Measurements from ENCODE around the gene PC. TPM values are rescaled to one million over a fixed set of nuclear protein-coding genes. Genes with fewer than 3 reads are reported as not detected.

Gene PC
- total and polyA plus RNA-seq, 9 of the 15 experiments (the other 6 are each of a cell fraction or from before 2014, with no cell fraction given) = 0.94 to 38.0 (median 8.7) TPM

GRCh38 chr11:66920978-66921784 lies 37.0 kb downstream of the PC start (continued):
- TF ChIP-seq ZNF644 (tag; IDR thresholded peaks at IDR 0.05; ENCODE audit: low read depth) = no peak

- no peak overlapping the region for H3K4me3 ChIP-seq
- in situ Hi-C loops (cut with MboI) = no loop called here
These were observed 38.3 kb downstream of the PC start for GRCh38 chr11:66919923-66920322.

More at GRCh38 chr11:66919923-66920322, 38.3 kb downstream of the PC start:
- 77% methylated on average over 4 of the region's 6 CpGs for WGBS (ENCODE audit: insufficient coverage, low coverage, missing lambda C conversion rate)
- Histone ChIP-seq H3K79me2 (ENCODE audit: control insufficient read depth, insufficient read depth, low read length) (peaks cover 11% of the 10 kb centered on the region; the same call in 1 of the 3 replicates), H3K9me3 (replicated peaks; ENCODE audit: control insufficient read depth, insufficient read depth, low read depth, low read length) (no peaks in the 10 kb centered on the region), H2AFZ (ENCODE audit: low read depth, low read length) (no peak overlapping the region), H3K4me1 (replicated peaks in 1 of 2; ENCODE audit: control insufficient read depth in 2 of 2, insufficient read depth in 2 of 2, low read length in 2 of 2) (peaks cover 14 to 34% of the 10 kb centered on the region in 2 experiments), H3K9me1 (ENCODE audit: control insufficient read depth, insufficient read depth, low read length) (no peaks in the 10 kb centered on the region), H3K27me3 (ENCODE audit: control insufficient read depth in 2 of 2, insufficient read depth in 2 of 2, low read length in 2 of 2) (no peaks in the 10 kb centered on the region), H3K4me2 (ENCODE audit: insufficient read depth, low read length) (no peak overlapping the region), H4K20me1 (replicated peaks; ENCODE audit: control insufficient read depth, insufficient read depth, low read length) (no peaks in the 10 kb centered on the region), H3K27ac (ENCODE audit: extremely low read depth, low read depth, low read length) (no peak overlapping the region), H3K36me3 (ENCODE audit: control insufficient read depth, insufficient read depth, low read length) (no peaks in the 10 kb centered on the region; the same call in 2 of the 3 replicates), H3K9ac (ENCODE audit: insufficient read depth in 1 of 2, low read depth in 2 of 2, low read length in 2 of 2) (no peak overlapping the region; a peak in 1 of 4 replicates)
- no peak for ATAC-seq
- ChIA-PET CTCF (ENCODE audit: low intra/inter-chr PET ratio) (no interaction called here), POLR2A (interaction anchor here (0.6 to 2.7 kb wide), 5 partner anchors 9 to 475 kb away, joined by 3 to 10 read pairs (median 4); no protein-coding TSS in a partner anchor)
- intact Hi-C loops (cut with micrococcal nuclease) = no loop called here
- no peak for DNase-seq (ENCODE audit: extremely low read depth in 1 of 4, low spot score in 3 of 4)
- no TSS peak for BruUV-seq (replicated peaks)
- no peak for FAIRE-seq
- no peak for TF ChIP-seq ZNF280B (CRISPR knock-in tag; IDR thresholded peaks at IDR 0.05)
- TF ChIP-seq NCOA1 (IDR thresholded peaks at IDR 0.05; ENCODE audit: low read depth) = no peak
- TF ChIP-seq RHOXF2B (CRISPR knock-in tag; conservative IDR thresholded peaks at IDR 0.05) = no peak
- no peak for TF ChIP-seq CAMTA2 (CRISPR knock-in tag; conservative IDR thresholded peaks at IDR 0.05)
